Measurements from ENCODE around the gene GPR176. TPM values are rescaled to one million over a fixed set of nuclear protein-coding genes. Genes with fewer than 3 reads are reported as not detected.

Gene GPR176
- total RNA-seq, 1 donor from 2014 or later = 7.2 TPM

DNA sequence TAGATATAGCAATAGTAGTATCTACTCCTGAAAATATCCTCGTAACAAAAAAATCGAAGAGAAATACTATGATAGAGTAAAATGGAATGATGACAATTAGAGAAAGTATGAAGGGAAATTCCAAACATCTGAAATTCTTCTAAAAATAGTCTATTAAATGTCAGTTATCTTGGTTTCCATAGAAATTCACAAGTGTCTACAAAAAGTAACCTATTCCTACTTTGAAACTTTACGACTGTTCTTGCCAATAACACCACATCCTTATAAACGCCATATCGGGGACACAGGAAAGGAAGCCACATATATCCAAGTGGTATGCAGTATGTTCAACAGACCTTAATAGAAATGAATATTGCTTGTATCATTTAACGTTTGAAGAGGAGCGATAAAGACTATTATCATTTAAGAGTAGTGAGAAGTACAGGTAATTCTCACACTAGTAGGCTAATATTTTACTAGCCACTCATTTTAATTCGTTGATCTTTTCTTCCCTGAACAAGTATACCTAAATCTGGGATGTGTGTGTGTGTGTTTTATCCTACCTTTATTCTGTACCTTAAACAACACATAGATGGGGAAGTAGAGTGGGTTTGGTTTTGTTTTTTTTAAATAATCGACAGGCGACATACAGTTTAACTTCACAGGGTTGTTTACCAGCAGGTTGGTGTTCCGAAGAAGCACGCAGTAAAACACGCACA is 1.2 kb downstream of the GPR176 start:
- DNase-seq (ENCODE audit: extremely low spot score, unreplicated experiment) = no peak
- Mint-ChIP-seq H3K9me3 (peaks cover 8% of the 10 kb centered on the region), H3K27me3 (peaks cover 48% of the 10 kb centered on the region), H3K4me1 (ENCODE audit: unreplicated experiment) (peaks cover 4% of the 10 kb centered on the region), H3K36me3 (no peaks in the 10 kb centered on the region), H3K4me3 (peak overlapping the region; percentile 80), H3K27ac (no peak overlapping the region)
- TF ChIP-seq, protein P1, sequence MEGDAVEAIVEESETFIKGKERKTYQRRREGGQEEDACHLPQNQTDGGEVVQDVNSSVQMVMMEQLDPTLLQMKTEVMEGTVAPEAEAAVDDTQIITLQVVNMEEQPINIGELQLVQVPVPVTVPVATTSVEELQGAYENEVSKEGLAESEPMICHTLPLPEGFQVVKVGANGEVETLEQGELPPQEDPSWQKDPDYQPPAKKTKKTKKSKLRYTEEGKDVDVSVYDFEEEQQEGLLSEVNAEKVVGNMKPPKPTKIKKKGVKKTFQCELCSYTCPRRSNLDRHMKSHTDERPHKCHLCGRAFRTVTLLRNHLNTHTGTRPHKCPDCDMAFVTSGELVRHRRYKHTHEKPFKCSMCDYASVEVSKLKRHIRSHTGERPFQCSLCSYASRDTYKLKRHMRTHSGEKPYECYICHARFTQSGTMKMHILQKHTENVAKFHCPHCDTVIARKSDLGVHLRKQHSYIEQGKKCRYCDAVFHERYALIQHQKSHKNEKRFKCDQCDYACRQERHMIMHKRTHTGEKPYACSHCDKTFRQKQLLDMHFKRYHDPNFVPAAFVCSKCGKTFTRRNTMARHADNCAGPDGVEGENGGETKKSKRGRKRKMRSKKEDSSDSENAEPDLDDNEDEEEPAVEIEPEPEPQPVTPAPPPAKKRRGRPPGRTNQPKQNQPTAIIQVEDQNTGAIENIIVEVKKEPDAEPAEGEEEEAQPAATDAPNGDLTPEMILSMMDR (conservative IDR thresholded peaks at IDR 0.05) = no peak

DNA sequence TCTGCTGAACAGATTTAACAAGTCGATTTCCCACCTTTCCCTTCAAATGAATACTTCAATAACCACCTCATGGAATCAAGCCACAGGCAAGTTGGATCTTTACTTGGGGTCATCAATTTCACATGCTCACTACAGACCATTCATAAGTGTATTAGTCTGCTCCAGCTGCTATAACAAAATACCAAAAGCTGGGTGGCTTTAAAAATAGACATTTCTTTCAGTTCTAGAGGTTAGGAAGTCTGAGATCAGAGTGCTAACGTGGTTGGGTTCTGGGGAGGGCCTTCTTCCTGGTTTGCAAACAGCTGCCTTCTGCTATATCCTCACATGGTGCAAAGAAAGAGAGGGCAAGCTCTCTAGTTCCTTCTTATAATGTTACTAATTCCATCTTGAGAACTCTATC is 5.1 kb downstream of the GPR176 start:
- no peaks in the 10 kb centered on the region for H3K36me3 Mint-ChIP-seq
- H3K27ac Mint-ChIP-seq = no peak overlapping the region
- H3K9me3 Mint-ChIP-seq = peaks cover 8% of the 10 kb centered on the region

DNA sequence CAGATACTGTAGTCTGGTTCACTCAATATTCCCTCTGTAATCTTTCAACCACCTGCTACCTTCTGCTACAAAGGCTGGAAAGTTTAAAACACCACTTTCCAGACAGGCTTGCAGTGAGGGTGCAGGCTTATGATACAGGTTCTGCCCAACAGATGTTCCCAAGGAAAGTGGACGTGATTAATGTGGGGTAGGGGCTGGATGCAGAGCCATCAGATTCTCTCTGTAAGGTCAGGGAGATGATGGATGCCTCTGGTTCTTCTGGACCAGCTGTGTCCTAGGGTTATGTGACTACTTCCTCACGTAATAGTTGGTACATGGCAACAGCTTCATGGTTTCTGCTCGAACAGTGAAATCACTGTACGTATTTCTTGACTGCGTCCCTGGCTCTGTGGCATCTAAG is 11.1 kb downstream of the GPR176 start:
- peaks cover 8% of the 10 kb centered on the region for H3K27me3 Mint-ChIP-seq
- H3K9me3 Mint-ChIP-seq = no peaks in the 10 kb centered on the region
- H3K27ac Mint-ChIP-seq = no peak overlapping the region
- DNase-seq (ENCODE audit: extremely low spot score, unreplicated experiment) = no peak
- peaks cover 3% of the 10 kb centered on the region for H3K4me1 Mint-ChIP-seq (ENCODE audit: unreplicated experiment)
- H3K4me3 Mint-ChIP-seq = no peak overlapping the region
- TF ChIP-seq, protein P1 (conservative IDR thresholded peaks at IDR 0.05) = no peak
- no peaks in the 10 kb centered on the region for H3K36me3 Mint-ChIP-seq

More for the DNA sequence above, 5.1 kb downstream of the GPR176 start:
- peaks cover 40% of the 10 kb centered on the region for H3K27me3 Mint-ChIP-seq
- no peak for DNase-seq (ENCODE audit: extremely low spot score, unreplicated experiment)
- no peaks in the 10 kb centered on the region for H3K4me1 Mint-ChIP-seq (ENCODE audit: unreplicated experiment)
- no peak overlapping the region for H3K4me3 Mint-ChIP-seq
- TF ChIP-seq, protein P1 (conservative IDR thresholded peaks at IDR 0.05) = no peak

DNA sequence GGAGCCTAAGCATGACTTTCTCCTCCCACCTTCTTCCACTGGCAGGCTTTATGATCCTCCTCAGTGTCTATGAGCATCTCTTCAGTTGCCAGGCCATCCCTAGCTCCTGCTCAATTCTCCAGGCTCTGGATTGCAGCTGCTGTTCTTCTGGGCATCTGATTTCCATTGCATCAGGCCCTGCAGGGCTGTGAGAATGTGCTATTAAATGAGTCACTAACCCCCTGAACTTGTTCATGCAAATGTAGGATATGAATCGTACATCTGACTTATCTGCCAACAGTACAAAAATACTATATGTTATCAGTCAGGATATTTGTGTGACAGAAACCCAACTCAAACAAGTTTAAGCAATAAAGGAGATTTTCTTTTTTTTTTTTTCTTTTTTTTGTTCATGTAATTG is 11.9 kb downstream of the GPR176 start:
- TF ChIP-seq, protein P1 (conservative IDR thresholded peaks at IDR 0.05) = no peak
- no peak overlapping the region for H3K4me3 Mint-ChIP-seq
- DNase-seq (ENCODE audit: extremely low spot score, unreplicated experiment) = no peak
- peaks cover 3% of the 10 kb centered on the region for H3K4me1 Mint-ChIP-seq (ENCODE audit: unreplicated experiment)
- H3K27ac Mint-ChIP-seq = no peak overlapping the region
- peaks cover 8% of the 10 kb centered on the region for H3K27me3 Mint-ChIP-seq
- no peaks in the 10 kb centered on the region for H3K9me3 Mint-ChIP-seq
- no peaks in the 10 kb centered on the region for H3K36me3 Mint-ChIP-seq

DNA sequence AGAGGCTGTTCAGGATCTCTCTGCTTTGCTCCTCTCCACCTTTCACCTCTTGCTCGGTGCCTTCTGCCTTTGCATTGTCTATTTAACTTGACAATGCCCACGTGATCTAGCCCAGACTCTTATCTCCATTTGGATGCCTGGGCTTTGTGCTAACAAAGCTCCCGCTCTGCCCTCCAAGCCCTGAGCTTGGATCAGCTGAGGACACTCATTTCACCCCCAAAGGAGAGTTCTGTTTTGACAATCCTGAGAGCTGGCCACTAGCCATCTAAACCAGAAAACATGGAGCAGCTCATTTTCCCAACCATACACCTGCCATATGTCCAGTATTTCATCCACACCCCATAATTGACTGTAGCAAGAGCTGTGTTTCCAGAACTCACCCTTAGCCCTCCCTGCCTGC is 12.8 kb downstream of the GPR176 start:
- peaks cover 3% of the 10 kb centered on the region for H3K4me1 Mint-ChIP-seq (ENCODE audit: unreplicated experiment)
- no peak overlapping the region for H3K27ac Mint-ChIP-seq
- no peak for DNase-seq (ENCODE audit: extremely low spot score, unreplicated experiment)
- TF ChIP-seq, protein P1 (conservative IDR thresholded peaks at IDR 0.05) = no peak
- peaks cover 8% of the 10 kb centered on the region for H3K27me3 Mint-ChIP-seq
- H3K9me3 Mint-ChIP-seq = no peaks in the 10 kb centered on the region
- H3K4me3 Mint-ChIP-seq = no peak overlapping the region
- H3K36me3 Mint-ChIP-seq = no peaks in the 10 kb centered on the region

Data from type B pancreatic cell (in vitro differentiated cells).